Measurements from ENCODE around the gene ZNG1A.
"Not testable (repeated sequence)": the region's sequence is repeated elsewhere in the genome, so short reads cannot be mapped to it uniquely, and the experiment has no call there.

ZNG1A gene

GRCh38 chr9:178970-179383 is at the start of gene ZNG1A:
TSS of gene ZNG1A (minus strand) at chr9:179056. CDS start at chr9:178969, 87 bp downstream.
- not testable (repeated sequence) for H3K27ac ChIP-seq (ENCODE audit: low read length); H3K9ac ChIP-seq (ENCODE audit: low read length in 2 of 2); H3K4me1 ChIP-seq (ENCODE audit: control insufficient read depth, insufficient read depth, low read length); H3K9me3 ChIP-seq (ENCODE audit: control insufficient read depth in 2 of 2, low read length in 2 of 2); H3K27me3 ChIP-seq (ENCODE audit: control insufficient read depth in 1 of 2, insufficient read depth in 2 of 2, low read length in 2 of 2); H3K36me3 ChIP-seq (ENCODE audit: control insufficient read depth in 2 of 2, insufficient read depth in 2 of 2, low read length in 2 of 2)
- H3K4me3 ChIP-seq (ENCODE audit: low read length in 2 of 2) = peak within 1 kb of the TSS in 1 of 2 donors; percentile 64

- Histone ChIP-seq H3K9me3 (ENCODE audit: control insufficient read depth in 2 of 2, low read length in 2 of 2) (peaks cover 0 to 2% of the 10 kb centered on the region in 2 donors), H3K36me3 (ENCODE audit: control insufficient read depth in 2 of 2, insufficient read depth in 2 of 2, low read length in 2 of 2) (no peaks in the 10 kb centered on the region), H3K4me1 (ENCODE audit: control insufficient read depth, insufficient read depth, low read length) (no peaks in the 10 kb centered on the region), H3K27me3 (ENCODE audit: control insufficient read depth in 1 of 2, insufficient read depth in 2 of 2, low read length in 2 of 2) (peaks cover 0 to 3% of the 10 kb centered on the region in 2 donors), H3K4me3 (ENCODE audit: low read length in 2 of 2) (no peak overlapping the region), H3K27ac (ENCODE audit: low read length) (no peak overlapping the region), H3K9ac (ENCODE audit: low read length in 2 of 2) (no peak overlapping the region)
These were observed 49.0 kb upstream of the ZNG1A start for GRCh38 chr9:227860-228259.

DNA sequence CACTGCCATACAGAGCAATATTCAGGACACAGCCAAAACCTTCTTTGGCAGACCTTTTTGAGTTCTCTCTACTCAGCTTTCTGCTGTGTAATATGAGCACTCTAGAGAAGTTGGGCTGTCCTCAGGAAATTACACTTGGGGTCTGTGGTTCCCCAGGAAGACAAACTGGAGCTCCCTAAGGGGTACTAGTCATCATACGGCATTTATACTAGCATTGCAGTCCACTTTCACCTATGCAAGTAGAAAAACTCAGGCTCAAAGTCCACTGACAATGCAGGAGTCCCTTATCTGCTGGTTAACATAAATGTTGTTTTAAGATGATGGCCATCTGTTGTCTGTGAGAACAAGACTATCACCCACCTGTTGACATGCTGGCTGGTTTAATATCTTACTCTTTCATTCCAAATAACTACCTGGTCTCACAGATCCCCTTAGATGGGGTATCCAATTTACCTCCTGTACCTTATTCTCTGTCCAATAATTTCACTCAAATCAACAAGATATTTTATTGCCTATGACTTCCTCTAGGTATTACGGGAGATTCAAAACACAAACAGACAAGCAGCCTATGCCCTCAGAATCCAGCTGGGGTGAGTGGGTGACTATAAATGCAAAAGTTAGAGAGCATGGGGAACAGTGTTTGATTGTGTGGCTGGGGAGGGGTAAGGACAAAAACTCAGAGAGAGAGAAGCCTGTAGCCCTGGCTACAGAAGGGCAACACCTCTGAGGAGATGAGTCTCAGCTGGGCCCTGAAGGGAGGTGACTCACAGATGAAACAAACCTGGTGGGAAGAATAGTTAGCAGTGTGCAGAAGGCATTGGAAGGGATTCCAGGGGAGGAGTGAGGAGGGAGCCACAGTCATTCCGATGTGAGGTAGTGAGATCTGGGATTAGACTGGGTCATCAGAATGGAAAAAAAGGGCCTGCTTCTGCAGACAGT is 46.0 kb upstream of the ZNG1A start:
- no peak overlapping the region for H3K27ac ChIP-seq (ENCODE audit: low read length)
- no peak overlapping the region for H3K9ac ChIP-seq (ENCODE audit: low read length in 2 of 2)
- peaks cover 0 to 2% of the 10 kb centered on the region in 2 donors for H3K9me3 ChIP-seq (ENCODE audit: control insufficient read depth in 2 of 2, low read length in 2 of 2)
- H3K27me3 ChIP-seq (ENCODE audit: control insufficient read depth in 1 of 2, insufficient read depth in 2 of 2, low read length in 2 of 2) = peaks cover 0 to 3% of the 10 kb centered on the region in 2 donors
- H3K4me1 ChIP-seq (ENCODE audit: control insufficient read depth, insufficient read depth, low read length) = no peaks in the 10 kb centered on the region
- no peak overlapping the region for H3K4me3 ChIP-seq (ENCODE audit: low read length in 2 of 2)
- no peaks in the 10 kb centered on the region for H3K36me3 ChIP-seq (ENCODE audit: control insufficient read depth in 2 of 2, insufficient read depth in 2 of 2, low read length in 2 of 2)

- Histone ChIP-seq H3K36me3 (ENCODE audit: control insufficient read depth in 2 of 2, insufficient read depth in 2 of 2, low read length in 2 of 2) (no peaks in the 10 kb centered on the region), H3K27me3 (ENCODE audit: control insufficient read depth in 1 of 2, insufficient read depth in 2 of 2, low read length in 2 of 2) (peaks cover 0 to 3% of the 10 kb centered on the region in 2 donors), H3K27ac (ENCODE audit: low read length) (no peak overlapping the region), H3K4me1 (ENCODE audit: control insufficient read depth, insufficient read depth, low read length) (no peaks in the 10 kb centered on the region), H3K4me3 (ENCODE audit: low read length in 2 of 2) (no peak overlapping the region), H3K9me3 (ENCODE audit: control insufficient read depth in 2 of 2, low read length in 2 of 2) (peaks cover 0 to 2% of the 10 kb centered on the region in 2 donors), H3K9ac (ENCODE audit: low read length in 2 of 2) (no peak overlapping the region)
These were observed 45.2 kb upstream of the ZNG1A start for GRCh38 chr9:224026-224425.

DNA sequence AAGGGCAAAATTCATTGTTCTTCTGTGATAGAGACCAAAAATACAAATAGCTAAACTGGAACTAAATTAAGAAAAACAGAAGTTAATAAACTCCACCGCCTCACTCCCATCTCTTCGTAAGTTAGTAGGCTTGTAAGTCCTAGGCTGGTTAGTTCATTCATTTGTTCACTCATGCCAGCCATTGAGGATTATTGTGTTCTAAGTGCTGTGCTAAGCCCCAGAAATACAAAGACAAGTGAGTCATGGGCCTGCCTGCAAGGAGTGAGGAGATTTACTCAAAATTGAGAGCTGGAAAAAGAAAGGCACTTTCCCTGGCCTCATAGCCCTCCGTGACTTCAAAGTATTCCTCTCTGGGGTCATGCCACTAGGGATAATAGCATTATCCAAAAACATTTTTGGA is 44.3 kb upstream of the ZNG1A start:
- Histone ChIP-seq H3K36me3 (ENCODE audit: control insufficient read depth in 2 of 2, insufficient read depth in 2 of 2, low read length in 2 of 2) (no peaks in the 10 kb centered on the region), H3K4me3 (ENCODE audit: low read length in 2 of 2) (no peak overlapping the region), H3K27ac (ENCODE audit: low read length) (no peak overlapping the region), H3K4me1 (ENCODE audit: control insufficient read depth, insufficient read depth, low read length) (no peaks in the 10 kb centered on the region), H3K9me3 (ENCODE audit: control insufficient read depth in 2 of 2, low read length in 2 of 2) (peaks cover 0 to 2% of the 10 kb centered on the region in 2 donors), H3K9ac (ENCODE audit: low read length in 2 of 2) (no peak overlapping the region), H3K27me3 (ENCODE audit: control insufficient read depth in 1 of 2, insufficient read depth in 2 of 2, low read length in 2 of 2) (peaks cover 0 to 3% of the 10 kb centered on the region in 2 donors)

GRCh38 chr9:221989-222776 is 43.3 kb upstream of the ZNG1A start:
- Histone ChIP-seq H3K4me1 (ENCODE audit: control insufficient read depth, insufficient read depth, low read length) (no peaks in the 10 kb centered on the region), H3K4me3 (ENCODE audit: low read length in 2 of 2) (no peak overlapping the region), H3K9ac (ENCODE audit: low read length in 2 of 2) (no peak overlapping the region), H3K36me3 (ENCODE audit: control insufficient read depth in 2 of 2, insufficient read depth in 2 of 2, low read length in 2 of 2) (no peaks in the 10 kb centered on the region), H3K27ac (ENCODE audit: low read length) (no peak overlapping the region), H3K9me3 (ENCODE audit: control insufficient read depth in 2 of 2, low read length in 2 of 2) (no peaks in the 10 kb centered on the region), H3K27me3 (ENCODE audit: control insufficient read depth in 1 of 2, insufficient read depth in 2 of 2, low read length in 2 of 2) (peaks cover under 1 to 3% of the 10 kb centered on the region in 2 donors)

- Histone ChIP-seq H3K9me3 (ENCODE audit: control insufficient read depth in 2 of 2, low read length in 2 of 2) (no peaks in the 10 kb centered on the region), H3K4me3 (ENCODE audit: low read length in 2 of 2) (no peak overlapping the region), H3K36me3 (ENCODE audit: control insufficient read depth in 2 of 2, insufficient read depth in 2 of 2, low read length in 2 of 2) (no peaks in the 10 kb centered on the region), H3K9ac (ENCODE audit: low read length in 2 of 2) (no peak overlapping the region), H3K4me1 (ENCODE audit: control insufficient read depth, insufficient read depth, low read length) (no peaks in the 10 kb centered on the region), H3K27me3 (ENCODE audit: control insufficient read depth in 1 of 2, insufficient read depth in 2 of 2, low read length in 2 of 2) (peaks cover 7 to 16% of the 10 kb centered on the region in 2 donors), H3K27ac (ENCODE audit: low read length) (no peak overlapping the region)
These were observed 41.0 kb upstream of the ZNG1A start for GRCh38 chr9:219670-220365.

- H3K27ac ChIP-seq (ENCODE audit: low read length); H3K36me3 ChIP-seq (ENCODE audit: control insufficient read depth in 2 of 2, insufficient read depth in 2 of 2, low read length in 2 of 2); H3K4me3 ChIP-seq (ENCODE audit: low read length in 2 of 2); H3K9me3 ChIP-seq (ENCODE audit: control insufficient read depth in 2 of 2, low read length in 2 of 2); H3K4me1 ChIP-seq (ENCODE audit: control insufficient read depth, insufficient read depth, low read length); H3K9ac ChIP-seq (ENCODE audit: low read length in 2 of 2): not testable (repeated sequence)
- peaks cover 8 to 16% of the 10 kb centered on the region in 2 donors for H3K27me3 ChIP-seq (ENCODE audit: control insufficient read depth in 1 of 2, insufficient read depth in 2 of 2, low read length in 2 of 2)
These were observed 40.2 kb upstream of the ZNG1A start for GRCh38 chr9:219036-219435.

GRCh38 chr9:217950-218349 is 39.1 kb upstream of the ZNG1A start:
- Histone ChIP-seq H3K27ac (ENCODE audit: low read length) (no peak overlapping the region), H3K9ac (ENCODE audit: low read length in 2 of 2) (no peak overlapping the region), H3K27me3 (ENCODE audit: control insufficient read depth in 1 of 2, insufficient read depth in 2 of 2, low read length in 2 of 2) (peaks cover 8 to 16% of the 10 kb centered on the region in 2 donors), H3K9me3 (ENCODE audit: control insufficient read depth in 2 of 2, low read length in 2 of 2) (no peaks in the 10 kb centered on the region), H3K4me3 (ENCODE audit: low read length in 2 of 2) (no peak overlapping the region), H3K4me1 (ENCODE audit: control insufficient read depth, insufficient read depth, low read length) (no peaks in the 10 kb centered on the region), H3K36me3 (ENCODE audit: control insufficient read depth in 2 of 2, insufficient read depth in 2 of 2, low read length in 2 of 2) (no peaks in the 10 kb centered on the region)

- H3K4me3 ChIP-seq (ENCODE audit: low read length in 2 of 2) = no peak overlapping the region
- H3K36me3 ChIP-seq (ENCODE audit: control insufficient read depth in 2 of 2, insufficient read depth in 2 of 2, low read length in 2 of 2) = no peaks in the 10 kb centered on the region
- no peak overlapping the region for H3K27ac ChIP-seq (ENCODE audit: low read length)
- H3K4me1 ChIP-seq (ENCODE audit: control insufficient read depth, insufficient read depth, low read length) = no peaks in the 10 kb centered on the region
- peaks cover 8 to 16% of the 10 kb centered on the region in 2 donors for H3K27me3 ChIP-seq (ENCODE audit: control insufficient read depth in 1 of 2, insufficient read depth in 2 of 2, low read length in 2 of 2)
- no peaks in the 10 kb centered on the region for H3K9me3 ChIP-seq (ENCODE audit: control insufficient read depth in 2 of 2, low read length in 2 of 2)
- no peak overlapping the region for H3K9ac ChIP-seq (ENCODE audit: low read length in 2 of 2)
These were observed 38.0 kb upstream of the ZNG1A start for GRCh38 chr9:216866-217265.
